ENCODE measurements around the gene KCNIP1. TPM values are rescaled to one million over a fixed set of nuclear protein-coding genes. Genes with fewer than 3 reads are reported as not detected.

KCNIP1 gene
- total and polyA plus RNA-seq, 4 donors, result 0.13 to 1.8 (median 0.72) TPM

- Histone ChIP-seq H3K36me3 (ENCODE audit: control insufficient read depth in 4 of 4, insufficient read depth in 4 of 4, low read length in 4 of 4) (no peaks in the 10 kb centered on the region), H3K4me3 (no peak overlapping the region), H3K27me3 (ENCODE audit: control insufficient read depth in 3 of 3, insufficient read depth in 3 of 3, low read length in 2 of 3) (peaks cover 0 to 4% (median 0%) of the 10 kb centered on the region in 3 donors), H3K9ac (ENCODE audit: insufficient read depth in 1 of 2, low read length in 2 of 2) (no peak overlapping the region), H3K4me1 (ENCODE audit: control insufficient read depth in 5 of 5, insufficient read depth in 5 of 5, low read length in 5 of 5) (no peaks in the 10 kb centered on the region), H3K27ac (ENCODE audit: low read depth in 1 of 2, low read length in 1 of 2) (no peak overlapping the region), H3K9me3 (ENCODE audit: control insufficient read depth in 4 of 4, insufficient read depth in 3 of 4, low read length in 3 of 4) (no peaks in the 10 kb centered on the region)
- WGBS, 2 donors, result 89 to 95% methylated on average over 3 of the region's 3 CpGs
- TF ChIP-seq, protein P1, sequence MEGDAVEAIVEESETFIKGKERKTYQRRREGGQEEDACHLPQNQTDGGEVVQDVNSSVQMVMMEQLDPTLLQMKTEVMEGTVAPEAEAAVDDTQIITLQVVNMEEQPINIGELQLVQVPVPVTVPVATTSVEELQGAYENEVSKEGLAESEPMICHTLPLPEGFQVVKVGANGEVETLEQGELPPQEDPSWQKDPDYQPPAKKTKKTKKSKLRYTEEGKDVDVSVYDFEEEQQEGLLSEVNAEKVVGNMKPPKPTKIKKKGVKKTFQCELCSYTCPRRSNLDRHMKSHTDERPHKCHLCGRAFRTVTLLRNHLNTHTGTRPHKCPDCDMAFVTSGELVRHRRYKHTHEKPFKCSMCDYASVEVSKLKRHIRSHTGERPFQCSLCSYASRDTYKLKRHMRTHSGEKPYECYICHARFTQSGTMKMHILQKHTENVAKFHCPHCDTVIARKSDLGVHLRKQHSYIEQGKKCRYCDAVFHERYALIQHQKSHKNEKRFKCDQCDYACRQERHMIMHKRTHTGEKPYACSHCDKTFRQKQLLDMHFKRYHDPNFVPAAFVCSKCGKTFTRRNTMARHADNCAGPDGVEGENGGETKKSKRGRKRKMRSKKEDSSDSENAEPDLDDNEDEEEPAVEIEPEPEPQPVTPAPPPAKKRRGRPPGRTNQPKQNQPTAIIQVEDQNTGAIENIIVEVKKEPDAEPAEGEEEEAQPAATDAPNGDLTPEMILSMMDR (IDR thresholded peaks at IDR 0.05; ENCODE audit: control extremely low read depth, extremely low read depth), result no peak
- DNase-seq, result no peak
- ATAC-seq (ENCODE audit: insufficient read depth, low FRiP score), result no peak
These were observed 37.3 kb upstream of the KCNIP1 start for GRCh38 chr5:170466553-170466952.

DNA sequence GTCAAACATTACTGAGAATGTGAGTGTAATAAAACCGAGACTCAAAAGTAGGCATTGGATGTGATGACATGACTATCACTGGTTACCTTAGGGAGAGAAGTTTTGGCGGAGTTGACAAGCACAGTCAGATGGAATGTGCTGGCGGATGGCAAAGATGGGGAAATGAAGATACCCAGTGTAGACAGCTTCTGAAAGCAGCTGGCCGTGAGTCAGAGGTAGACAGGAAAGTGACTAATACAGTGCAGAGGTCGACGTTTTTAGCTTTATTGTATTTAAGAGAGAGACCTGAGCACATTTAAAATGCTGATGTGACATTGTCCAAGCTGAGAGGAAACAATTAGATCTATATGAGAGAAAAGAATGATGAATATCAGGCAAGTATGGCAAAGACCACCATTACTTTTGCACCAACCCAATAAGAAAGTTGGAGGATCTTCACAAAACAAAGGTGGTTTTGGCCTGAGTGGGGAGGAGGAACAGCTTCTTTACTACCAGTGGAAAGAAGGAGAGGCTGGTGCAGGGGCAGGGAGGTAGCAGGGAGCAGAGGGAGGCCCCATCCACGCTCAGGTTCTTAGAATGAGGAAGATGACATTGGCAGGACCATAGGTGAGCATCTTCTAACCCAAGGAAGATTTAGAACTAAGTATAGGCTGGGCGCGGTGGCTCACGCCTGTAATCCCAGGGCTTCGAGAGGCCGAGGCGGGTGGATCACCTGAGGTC lies 36.7 kb upstream of the KCNIP1 start:
- no peaks in the 10 kb centered on the region for H3K36me3 ChIP-seq (ENCODE audit: control insufficient read depth in 4 of 4, insufficient read depth in 4 of 4, low read length in 4 of 4)
- H3K27ac ChIP-seq (ENCODE audit: low read depth in 1 of 2, low read length in 1 of 2), result no peak overlapping the region
- H3K9ac ChIP-seq (ENCODE audit: insufficient read depth in 1 of 2, low read length in 2 of 2), result no peak overlapping the region
- ATAC-seq (ENCODE audit: insufficient read depth, low FRiP score) (peak; percentile 62), DNase-seq (no peak)
- H3K9me3 ChIP-seq (ENCODE audit: control insufficient read depth in 4 of 4, insufficient read depth in 3 of 4, low read length in 3 of 4), result peaks cover 0 to 3% (median 0%) of the 10 kb centered on the region in 4 donors
- WGBS, 2 donors, result 70 to 73% methylated on average over 13 of the region's 13 CpGs
- peaks cover 0 to 4% (median 0%) of the 10 kb centered on the region in 3 donors for H3K27me3 ChIP-seq (ENCODE audit: control insufficient read depth in 3 of 3, insufficient read depth in 3 of 3, low read length in 2 of 3)
- H3K4me1 ChIP-seq (ENCODE audit: control insufficient read depth in 5 of 5, insufficient read depth in 5 of 5, low read length in 5 of 5), result no peaks in the 10 kb centered on the region
- H3K4me3 ChIP-seq, result no peak overlapping the region
- TF ChIP-seq, protein P1 (IDR thresholded peaks at IDR 0.05; ENCODE audit: control extremely low read depth, extremely low read depth), result no peak

GRCh38 chr5:170468633-170469285 lies 35.1 kb upstream of the KCNIP1 start:
- TF ChIP-seq, protein P1 (IDR thresholded peaks at IDR 0.05; ENCODE audit: control extremely low read depth, extremely low read depth), result no peak
- Histone ChIP-seq H3K36me3 (ENCODE audit: control insufficient read depth in 4 of 4, insufficient read depth in 4 of 4, low read length in 4 of 4) (no peaks in the 10 kb centered on the region), H3K27me3 (ENCODE audit: control insufficient read depth in 3 of 3, insufficient read depth in 3 of 3, low read length in 2 of 3) (peaks cover 0 to 4% (median 0%) of the 10 kb centered on the region in 3 donors), H3K27ac (ENCODE audit: low read depth in 1 of 2, low read length in 1 of 2) (no peak overlapping the region), H3K9ac (ENCODE audit: insufficient read depth in 1 of 2, low read length in 2 of 2) (no peak overlapping the region), H3K4me1 (ENCODE audit: control insufficient read depth in 5 of 5, insufficient read depth in 5 of 5, low read length in 5 of 5) (no peaks in the 10 kb centered on the region), H3K9me3 (ENCODE audit: control insufficient read depth in 4 of 4, insufficient read depth in 3 of 4, low read length in 3 of 4) (peaks cover 0 to 3% (median 0%) of the 10 kb centered on the region in 4 donors), H3K4me3 (no peak overlapping the region)
- DNase-seq, result no peak
- ATAC-seq (ENCODE audit: insufficient read depth, low FRiP score), result no peak
- whole genome bisulfite sequencing, 2 donors, result 93 to 96% methylated on average over 7 of the region's 7 CpGs

Data from lung (tissue), 12 donors.